NCI-H82 (cell line): ENCODE data around the gene SELENOF.
A peak's percentile ranks its signal among the peaks of the same experiment; 100 is the strongest.
"Not testable (repeated sequence)": the region's sequence is repeated elsewhere in the genome, so short reads cannot be mapped to it uniquely, and the experiment has no call there.

Source experiments
- DNase-seq: peaks from one replicate; lab custom pipeline; 2025; lab: John Stamatoyannopoulos, UW

The SELENOF gene

DNA sequence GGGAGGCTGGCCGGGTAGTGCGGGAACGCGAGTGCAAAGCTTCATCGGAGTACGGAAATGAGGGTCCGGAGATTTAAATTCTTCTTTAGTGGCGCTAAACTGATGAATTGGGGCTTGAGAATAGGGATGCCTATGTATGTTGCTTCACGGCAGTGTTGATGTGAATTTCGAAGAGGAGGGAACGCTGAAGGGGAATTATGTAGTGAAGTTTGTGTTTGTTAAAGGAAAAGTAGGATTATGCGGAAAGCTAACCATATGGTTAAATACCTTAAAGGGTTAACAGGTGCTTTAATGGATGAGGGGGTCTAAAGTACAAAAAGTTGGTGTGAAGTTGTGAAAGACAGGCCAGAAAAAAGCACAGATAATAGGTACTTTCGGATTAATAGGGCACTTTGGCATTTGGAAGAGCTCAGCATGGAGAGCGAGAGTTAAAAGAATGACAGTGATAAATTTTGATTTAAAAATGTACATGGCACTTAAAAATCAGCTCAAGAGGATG is 1.9 kb upstream of the SELENOF start:
- no peak for DNase-seq

DNA sequence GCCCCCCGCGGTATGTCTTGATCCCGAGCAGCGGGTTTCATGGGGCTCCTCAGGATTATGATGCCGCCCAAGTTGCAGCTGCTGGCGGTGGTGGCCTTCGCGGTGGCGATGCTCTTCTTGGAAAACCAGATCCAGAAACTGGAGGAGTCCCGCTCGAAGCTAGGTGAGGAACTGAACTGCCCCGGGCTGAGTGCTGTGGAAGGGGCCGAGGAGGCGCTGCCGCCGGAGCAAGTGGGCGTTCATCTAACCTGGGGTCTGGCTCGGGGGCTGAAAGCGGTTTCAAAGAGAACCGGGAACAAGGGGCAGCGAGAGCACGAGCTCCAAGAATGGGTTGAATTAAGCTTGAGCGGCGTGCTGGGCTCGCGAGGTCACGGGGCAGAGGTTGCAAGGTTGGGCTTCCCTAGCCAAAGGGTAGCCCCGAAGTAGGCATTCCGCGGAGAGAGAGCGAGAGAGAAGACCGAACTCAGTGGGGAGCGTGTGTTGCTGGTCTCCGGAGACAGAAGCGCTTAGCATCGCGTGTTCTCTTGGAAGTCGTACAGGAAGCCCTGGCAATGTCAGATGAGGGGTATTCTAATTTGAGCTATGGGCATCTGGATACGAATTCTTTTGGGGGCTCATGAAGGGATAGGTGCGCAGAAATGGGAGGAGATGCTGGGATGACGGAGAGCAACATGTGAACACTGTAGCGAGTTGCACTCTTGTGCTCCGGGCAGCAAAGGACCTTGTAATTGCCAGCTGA is 1.2 kb upstream of the SELENOF start:
- peak; percentile 81 for DNase-seq

DNA sequence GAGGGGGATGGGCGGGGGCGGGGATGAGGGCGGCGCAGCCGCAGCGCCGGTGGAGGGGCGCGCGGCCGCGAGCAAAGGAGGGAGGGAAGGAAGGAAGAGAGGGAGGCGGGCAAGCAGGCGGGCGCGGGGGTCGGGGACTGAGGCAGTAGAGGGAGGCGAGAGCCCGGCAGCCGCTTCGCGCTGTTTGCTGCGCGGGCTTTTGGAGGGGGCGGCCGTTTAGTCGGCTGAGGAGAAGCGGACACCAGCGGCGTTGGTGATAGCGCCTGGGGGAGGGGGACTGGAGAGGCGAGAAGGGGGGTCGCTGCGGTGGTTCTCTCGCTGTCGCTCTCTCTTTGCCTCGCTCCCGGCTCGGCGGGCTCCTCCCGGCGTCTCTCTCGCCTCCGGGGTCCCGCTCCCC is 673 bp upstream of the SELENOF start, which contains the start of gene HS2ST1:
TSS of gene HS2ST1 (plus strand) at position 35 of the 397 bp plus-strand sequence.
- no peak for DNase-seq

DNA sequence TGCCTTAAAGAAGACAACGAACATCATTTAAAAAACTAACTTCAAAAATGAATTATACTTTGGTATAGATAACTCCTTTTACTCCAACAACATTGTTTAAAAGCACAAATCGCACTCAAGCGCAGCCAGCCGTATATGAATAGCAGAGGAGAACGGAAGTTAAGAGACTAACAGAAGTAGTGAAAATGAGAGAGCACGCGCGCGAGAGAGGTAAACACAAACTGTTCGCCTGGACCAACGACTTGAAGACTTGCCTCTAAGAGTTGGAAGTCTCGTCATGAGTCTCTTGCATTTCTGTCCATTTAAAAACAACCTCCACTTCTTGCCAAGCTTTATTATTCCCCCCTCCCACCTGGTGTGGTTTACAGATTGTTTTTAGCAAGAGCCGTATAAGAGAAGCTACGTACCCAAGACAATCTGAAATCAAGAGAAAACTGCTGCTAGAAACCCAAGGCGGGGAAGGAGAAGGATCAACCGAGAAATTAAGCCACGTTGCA is 479 bp downstream of the SELENOF start:
- peak; percentile 59 for DNase-seq

DNA sequence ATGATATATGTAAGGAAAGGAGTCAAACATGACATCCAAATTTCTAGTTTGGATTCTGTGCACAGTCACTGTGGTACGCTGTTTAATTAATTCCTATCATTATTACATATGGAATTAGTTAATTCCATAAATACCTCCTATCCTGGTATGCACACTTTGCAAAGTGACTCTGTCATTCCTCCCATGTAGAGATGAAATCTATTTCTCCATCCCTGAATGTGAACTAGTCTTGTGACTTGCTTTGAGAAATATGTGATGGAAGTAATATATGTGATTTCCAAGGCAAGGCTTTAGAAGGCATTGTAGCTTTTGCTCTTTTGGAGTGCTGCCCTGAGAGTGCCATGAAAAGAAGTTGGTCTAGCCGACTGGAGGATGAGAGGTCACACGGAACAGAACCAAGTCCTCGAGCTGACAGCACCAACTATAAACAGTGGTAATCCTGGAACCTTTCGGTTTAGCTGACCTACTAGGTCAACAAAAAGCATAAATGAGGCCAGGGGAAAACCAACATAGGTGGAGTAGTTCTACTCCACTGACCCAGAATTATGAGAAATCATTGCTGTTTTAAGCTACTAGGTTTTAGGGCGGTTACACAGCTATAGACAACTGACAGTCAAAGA is 1.5 kb downstream of the SELENOF start:
- no peak for DNase-seq

DNA sequence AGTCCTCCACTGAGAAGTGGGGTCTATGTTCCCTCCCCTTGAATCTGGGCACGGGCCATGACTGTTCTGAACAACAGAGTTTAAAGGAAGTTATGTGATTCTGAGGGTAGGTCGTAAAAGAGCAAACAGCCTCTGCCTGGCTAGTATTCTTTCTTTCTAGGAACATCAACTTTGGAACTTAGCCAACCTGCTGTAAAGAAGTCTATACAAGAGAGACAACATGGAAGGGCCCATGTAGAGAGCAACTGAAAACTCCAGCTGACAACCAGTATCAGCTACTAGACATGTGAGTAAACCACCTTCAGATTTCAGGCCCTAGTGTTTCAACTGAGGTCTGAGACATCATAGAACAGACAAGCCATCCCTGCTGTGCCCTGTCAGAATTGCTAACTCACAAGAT is 7.5 kb downstream of the SELENOF start:
- no peak for DNase-seq

DNA sequence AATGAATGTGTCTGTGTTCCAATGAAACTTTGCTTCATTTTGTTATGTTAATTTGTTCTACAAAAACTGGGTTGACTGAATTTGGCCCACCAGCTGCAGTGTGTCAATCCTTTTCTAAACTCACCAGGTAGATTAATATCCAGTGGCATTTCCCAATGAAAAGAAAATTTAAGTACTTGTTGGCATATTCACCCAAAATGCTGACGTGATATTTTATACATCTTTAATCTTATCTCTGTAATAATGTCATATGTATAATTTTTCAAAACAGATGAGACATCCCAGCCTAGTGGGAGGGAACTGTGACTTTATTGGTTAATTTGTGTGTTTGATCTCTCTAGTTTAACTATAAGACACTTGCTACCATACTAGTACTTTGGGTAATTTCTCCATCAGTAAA is 8.1 kb downstream of the SELENOF start:
- no peak for DNase-seq

DNA sequence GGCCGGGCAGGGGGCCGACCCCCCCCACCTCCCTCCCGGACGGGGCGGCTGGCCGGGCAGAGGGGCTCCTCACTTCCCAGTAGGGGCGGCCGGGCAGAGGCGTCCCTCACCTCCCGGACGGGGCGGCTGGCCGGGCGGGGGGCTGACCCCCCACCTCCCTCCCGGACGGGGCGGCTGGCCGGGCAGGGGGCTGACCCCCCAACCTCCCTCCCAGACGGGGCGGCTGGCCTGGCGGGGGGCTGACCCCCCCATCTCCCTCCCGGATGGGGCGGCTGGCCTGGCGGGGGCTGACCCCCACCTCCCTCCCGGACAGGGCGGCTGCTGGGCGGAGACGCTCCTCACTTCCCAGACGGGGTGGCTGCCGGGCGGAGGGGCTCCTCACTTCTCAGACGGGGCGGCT is 14.5 kb downstream of the SELENOF start:
- not testable (repeated sequence) for DNase-seq

DNA sequence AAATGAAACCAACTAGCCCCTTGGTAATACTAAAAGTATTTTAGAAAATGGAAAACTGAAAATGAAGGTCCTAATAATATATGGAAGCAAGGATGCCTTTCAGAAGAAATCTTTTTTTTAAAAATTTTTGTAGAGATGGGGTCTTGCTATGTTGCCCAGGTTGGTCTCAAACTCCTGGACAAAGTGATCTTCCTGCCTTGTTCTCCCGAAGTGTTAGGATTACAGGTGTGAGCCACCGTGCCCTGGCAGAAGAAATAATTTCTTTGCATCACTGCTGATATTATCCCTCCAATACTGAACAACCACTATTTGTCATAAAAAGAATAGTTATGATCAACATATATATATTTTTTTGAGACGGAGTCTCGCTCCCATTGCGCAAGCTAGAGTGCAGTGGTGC is 25.6 kb downstream of the SELENOF start:
- DNase-seq = no peak

DNA sequence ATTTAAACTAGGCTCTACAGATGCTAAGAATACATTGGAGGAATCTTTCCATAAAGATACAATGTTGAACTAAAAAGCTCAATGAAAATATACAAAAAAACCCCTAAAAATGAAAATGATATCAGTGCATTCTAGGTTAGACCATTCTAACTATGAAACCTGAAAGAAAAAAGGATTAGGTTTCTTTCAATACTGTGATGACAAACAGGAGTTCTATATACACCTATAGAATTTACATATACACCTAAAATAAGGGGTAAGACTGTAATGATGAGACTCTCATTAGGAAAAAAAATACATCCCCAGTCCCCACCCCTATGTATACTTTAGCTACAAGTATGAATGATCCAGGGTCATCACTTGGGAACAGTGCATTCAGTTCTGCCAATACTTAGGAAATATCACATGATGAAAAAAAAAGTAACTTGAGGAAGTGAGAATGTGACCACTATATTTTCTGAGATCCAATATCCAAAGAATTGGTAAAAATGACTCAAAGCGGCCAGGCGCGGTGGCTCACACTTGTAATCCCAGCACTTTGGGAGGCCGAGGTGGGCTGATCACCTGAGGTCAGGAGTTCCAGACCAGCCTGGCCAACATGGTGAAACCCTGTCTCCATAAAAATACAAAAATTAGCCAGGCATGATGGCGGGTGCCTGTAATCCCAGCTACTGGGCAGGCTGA is 26.3 kb downstream of the SELENOF start:
- DNase-seq = no peak

DNA sequence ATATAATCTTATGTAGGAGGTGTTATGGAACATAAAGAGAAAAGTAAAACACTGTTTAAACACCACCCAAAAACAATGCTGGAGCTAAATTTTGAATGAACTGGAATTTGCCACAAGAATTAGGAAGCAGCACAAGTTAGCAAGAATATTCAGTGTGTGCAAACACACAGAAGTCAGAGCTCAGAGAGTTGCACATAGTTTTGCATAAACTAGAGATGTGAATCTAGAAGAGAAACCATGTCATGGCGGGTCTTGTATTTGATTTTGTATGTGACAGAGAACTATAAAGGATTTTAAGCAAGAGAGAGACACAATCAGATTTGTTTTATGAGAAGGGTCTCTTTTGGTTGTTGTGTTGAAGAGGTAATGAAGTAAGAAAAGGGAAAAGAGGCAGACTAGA is 38.2 kb downstream of the SELENOF start:
- DNase-seq = no peak

DNA sequence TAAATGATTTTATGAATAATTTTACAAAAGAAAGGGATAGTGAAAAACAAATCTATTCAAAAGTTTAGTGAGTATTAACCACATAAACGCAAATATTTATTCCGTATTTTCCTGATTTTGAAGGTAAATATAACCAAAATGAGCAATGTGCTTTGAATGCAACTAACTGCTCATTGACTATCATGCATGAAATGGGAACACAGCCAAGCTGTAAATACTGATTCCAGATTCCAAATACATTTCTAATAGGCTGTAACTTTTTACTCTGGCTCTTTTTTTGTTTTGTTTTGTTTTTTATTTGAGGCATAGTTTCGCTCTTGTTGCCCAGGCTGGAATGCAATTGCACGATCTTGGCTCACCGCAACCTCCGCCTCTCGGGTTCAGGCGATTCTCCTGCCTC is 41.8 kb downstream of the SELENOF start:
- DNase-seq = no peak

DNA sequence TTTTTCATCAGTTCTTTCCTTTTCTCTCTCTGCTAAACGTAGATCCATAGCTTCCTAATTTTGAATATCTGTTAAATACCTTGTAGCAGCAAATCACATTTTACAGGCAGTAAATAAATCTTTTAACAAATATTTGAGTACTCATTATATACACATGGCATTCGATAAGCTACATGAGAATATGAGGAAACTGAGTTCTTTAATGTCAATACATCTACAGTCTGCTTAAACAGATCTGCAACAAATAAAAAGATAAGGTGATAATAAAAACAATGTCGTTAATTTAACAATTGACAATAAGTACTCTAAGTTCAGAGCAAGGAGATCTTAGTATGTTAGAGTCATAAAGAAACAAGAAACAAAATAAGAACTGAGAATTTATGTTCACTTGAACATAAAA is 42.9 kb downstream of the SELENOF start:
- DNase-seq = no peak

DNA sequence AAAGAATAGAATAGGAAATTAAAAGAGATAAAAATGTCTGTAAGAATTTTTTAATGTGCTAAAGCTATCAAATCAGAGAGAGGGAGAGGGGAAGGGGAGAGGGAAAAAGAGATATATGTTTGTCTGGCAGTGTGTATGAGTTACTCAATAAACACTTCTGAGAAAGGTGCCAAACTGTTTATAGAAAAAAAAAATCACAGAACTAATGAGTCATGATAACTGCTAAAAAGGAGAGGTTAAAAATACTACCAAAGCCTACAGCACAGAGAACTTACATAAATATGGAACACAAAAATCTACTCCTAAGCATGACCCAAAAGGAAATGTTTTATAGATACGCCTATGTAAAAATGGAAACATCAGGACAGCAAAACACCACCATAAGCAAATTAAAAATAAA is 45.4 kb downstream of the SELENOF start:
- DNase-seq = no peak

DNA sequence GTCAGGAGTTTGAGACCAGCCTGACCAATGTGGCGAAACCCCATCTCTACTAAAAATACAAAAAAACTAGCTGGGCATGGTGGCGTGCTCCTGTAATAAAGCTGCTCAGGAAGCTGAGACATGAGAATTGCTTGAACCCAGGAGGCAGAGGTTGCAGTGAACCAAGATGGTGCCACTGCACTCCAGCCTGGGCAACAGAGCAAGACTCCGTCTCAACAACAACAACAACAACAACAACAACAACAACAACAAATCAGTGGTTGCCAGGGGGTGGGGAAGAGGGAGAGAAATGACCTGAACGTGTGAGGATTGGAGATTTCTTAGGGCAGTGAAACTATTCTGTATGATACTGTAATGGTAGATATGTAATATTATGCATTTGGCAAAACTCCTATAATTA is 46.6 kb downstream of the SELENOF start:
- not testable (repeated sequence) for DNase-seq

DNA sequence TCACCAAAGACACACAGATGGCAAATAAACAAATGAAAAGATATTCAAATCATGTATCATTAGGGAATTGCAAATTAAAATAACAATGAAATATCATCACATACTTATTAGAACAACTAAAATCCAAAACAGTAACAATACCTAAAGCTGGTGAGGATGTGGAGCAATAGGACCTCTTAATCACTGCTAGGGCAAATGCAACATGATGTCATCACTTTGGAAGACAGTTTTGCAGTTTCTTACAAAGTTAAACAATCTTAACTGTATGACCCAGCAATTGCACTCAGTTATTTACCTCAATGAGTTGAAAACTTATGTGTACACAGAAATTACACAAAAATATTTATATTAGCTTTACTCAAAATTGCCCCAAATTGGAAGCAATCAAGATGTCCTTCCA is 47.3 kb downstream of the SELENOF start:
- no peak for DNase-seq

DNA sequence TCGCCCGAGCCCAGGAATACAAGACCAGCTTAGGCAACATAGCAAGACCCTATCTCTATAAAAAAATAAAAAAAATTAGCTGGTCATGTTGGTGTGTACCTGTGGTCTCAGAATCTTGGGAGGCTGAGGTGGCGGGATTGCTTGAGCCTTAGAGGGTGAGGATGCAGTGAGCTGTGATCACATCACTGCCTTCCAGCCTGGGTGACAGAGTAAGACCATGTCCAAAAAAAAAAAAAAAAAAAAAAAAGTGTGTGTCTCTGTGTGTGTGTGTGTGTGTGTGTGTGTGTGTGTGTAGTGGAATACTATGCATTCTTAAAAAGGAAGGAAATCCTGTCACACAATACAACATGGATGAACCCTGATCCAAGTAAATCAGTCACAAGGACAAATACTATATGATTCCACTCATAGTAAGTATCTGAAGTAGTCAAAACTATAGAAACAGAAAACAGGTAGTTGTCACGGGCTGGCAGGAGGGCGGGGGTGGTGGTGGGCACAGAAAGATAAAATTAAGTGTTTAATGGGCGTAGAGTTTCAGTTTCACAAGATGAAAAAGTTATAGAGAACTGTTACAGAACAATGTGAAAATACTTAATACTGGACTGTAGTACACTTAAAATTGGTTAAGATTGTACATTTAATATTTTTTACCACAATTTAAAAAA is 47.8 kb downstream of the SELENOF start:
- DNase-seq = no peak

DNA sequence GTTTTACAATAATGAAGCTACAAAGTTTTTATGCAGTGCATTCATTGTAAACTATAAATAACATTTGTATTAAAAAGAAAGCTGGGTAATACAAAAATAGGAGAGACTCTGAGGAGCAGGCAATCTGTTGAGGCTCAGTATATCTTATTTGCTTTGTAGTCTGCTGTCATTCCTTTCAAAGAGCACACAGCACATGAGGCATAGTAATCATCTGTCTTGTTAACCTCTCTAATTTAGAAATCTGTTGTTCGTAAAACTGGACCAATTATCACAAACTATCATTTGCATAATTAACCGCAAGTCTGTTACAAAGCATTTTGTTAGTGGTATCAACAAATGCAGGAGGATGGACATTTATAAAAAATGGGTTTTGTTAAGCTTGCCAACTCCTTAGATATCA is 51.0 kb downstream of the SELENOF start:
- no peak for DNase-seq

DNA sequence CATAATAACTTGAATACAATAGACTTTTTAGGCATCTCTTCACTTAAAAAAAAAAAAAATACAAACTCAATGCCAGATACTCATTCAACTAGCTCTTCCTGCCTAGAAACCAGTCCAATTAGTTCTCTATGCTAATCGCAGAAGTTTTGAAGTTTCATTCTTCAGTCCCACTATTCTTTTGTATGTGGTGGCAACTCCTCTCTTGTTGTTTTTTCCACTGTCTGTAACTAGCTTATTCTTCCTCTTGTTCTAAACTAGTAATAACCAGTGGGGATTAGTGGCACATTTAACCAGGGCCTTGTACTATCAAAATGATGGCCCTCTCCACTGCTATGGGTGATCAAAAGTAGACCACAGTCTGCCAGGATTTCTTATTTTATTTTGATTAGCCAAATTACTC is 52.5 kb downstream of the SELENOF start:
- peak; percentile 8 for DNase-seq

DNA sequence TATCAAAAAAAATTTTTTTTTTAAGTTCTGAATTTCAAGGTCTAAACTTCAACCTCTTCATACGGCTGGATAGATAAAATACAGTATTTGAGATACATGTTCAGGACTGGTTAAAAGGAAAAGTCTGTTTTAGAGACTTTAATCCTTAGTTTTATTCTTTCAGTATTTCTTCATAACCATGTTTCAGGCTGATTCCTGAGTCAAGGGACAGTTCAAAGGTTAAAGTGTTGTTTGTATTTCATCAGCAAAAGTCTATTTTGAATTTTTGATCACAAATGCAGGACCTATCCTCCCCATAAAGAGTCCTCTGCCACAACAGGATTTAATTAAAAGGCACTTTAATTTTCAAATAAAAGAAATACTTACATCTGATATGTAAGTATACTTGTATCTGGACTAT is 53.5 kb downstream of the SELENOF start:
- DNase-seq = no peak

DNA sequence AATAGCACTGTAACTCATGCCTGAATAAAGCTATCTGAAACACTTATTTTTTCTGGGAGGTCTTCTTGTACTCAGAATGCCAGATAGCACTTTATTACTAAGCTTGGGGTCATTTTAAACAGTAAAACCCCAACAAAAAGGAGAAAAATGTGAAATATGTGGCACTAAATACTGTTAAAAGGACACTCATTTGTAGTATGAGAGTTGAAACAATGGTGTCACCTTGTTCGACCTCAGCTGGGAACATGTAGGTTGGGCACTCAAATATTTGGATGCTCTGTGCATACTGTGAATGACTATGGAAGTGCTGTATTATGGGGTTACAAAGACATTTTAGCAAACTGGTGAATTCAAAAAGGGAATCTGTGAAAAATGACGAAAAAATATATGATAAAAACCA is 53.9 kb downstream of the SELENOF start:
- no peak for DNase-seq

DNA sequence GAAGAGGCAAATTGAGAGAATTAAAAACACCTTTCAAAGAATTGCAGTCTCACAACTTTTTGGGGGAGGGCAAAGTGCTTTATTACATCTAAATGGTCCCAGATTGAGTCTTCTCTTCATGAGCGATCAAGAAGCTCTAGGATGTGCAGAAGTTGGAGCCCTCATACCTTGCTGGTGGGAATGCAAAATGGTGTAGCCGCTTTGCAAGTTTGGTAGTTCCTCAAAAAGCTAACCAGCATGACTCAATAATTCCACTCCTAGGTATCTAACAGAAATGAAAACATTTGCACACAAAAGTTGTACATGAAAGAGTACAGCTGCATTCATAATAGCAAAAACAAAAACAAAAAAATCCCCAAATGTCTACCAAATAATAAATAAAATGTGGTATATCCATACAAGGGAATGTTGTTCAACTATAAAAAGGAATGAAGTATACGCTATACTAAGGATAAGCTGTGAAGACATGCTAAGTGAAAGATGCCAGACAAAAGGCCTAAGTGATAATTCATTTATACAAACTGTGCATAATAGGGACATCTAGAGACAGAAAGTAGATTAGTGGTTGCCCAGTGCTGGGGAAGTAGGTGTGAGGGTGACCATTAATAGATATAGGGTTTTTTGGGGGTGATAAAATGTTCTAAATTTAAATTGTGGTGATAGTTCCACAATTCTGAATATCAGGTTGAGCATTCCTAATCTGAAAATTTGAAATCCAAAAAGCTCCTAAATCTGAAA is 55.2 kb downstream of the SELENOF start:
- DNase-seq = no peak
